ENCODE data around the gene NCBP2.

GRCh38 chr3:196965804-196966173 lies 23.5 kb upstream of the NCBP2 start:
- TF ChIP-seq EZH2 (IDR thresholded peaks at IDR 0.05; ENCODE audit: low read length, unreplicated experiment), result no peak
- TF ChIP-seq CTCF (conservative IDR thresholded peaks at IDR 0.05; ENCODE audit: low read depth, low read length), result no peak
- TF ChIP-seq EZH2phosphoT487 (IDR thresholded peaks at IDR 0.05; ENCODE audit: borderline replicate concordance, low read length), result no peak
